K562 (cell line): ENCODE results near the gene TMEM138. TPM values are rescaled to one million over a fixed set of nuclear protein-coding genes. Genes with fewer than 3 reads are reported as not detected.

Source experiments
- CTBP1 ChIP-seq: fragments of 450-650 bp; IDR thresholded peaks from 2 replicates; pipeline ENCODE4 v1.6.1; 2016; ENCODE audit warnings: borderline replicate concordance
- GATA2 ChIP-seq: sonication (generic); formaldehyde crosslinking; IDR thresholded peaks from 2 replicates; pipeline ENCODE4 v1.4.0; 2020; ENCODE audit warnings: mild to moderate bottlenecking, missing genetic modification reagents
- MECOM ChIP-seq: fragments of 250-450 bp; sonication (Bioruptor Pico); IDR thresholded peaks from 2 replicates; pipeline ENCODE4 v1.8.0; 2022; ENCODE audit warnings: inconsistent platforms
- ZBTB17 ChIP-seq: fragments of 450-650 bp; formaldehyde crosslinking; IDR thresholded peaks from 2 replicates; pipeline ENCODE4 v1.4.0; 2020; ENCODE audit warnings: mild to moderate bottlenecking
- polyA plus RNA-seq, 8 experiments: library from polyadenylated mRNA; depleted of rRNA in 4 of 8; stranded (reverse) in 5 of 8; unstranded in 3 of 8; fragments of >200 nt; fragmentation: Nextera tagmentation in 2 of 8; fragmentation: Illumina TruSeq in 1 of 8; extraction: Ambion mirVana in 2 of 8; extraction: Trizol in 1 of 8; gene quantifications; 2 replicates each; pipeline versions ENCODE4 v1.2.1 to v1.2.3, GENCODE V29; 2011 to 2014; ENCODE audit warnings: inconsistent platforms in 1 of 8, missing spikeins in 1 of 8
- total RNA-seq, 7 experiments: library from RNA; depleted of rRNA in 6 of 7; stranded (reverse); fragments of >200 nt in 6 of 7; fragmentation: Illumina TruSeq in 2 of 7; extraction: Trizol in 2 of 7; gene quantifications; 2 replicates each; pipeline versions ENCODE4 v1.2.1 to v1.2.3, GENCODE V29; 2011 to 2021; ENCODE audit warnings: low replicate concordance in 1 of 7
- TF ChIP-seq, protein P1 (sequence below): fragments of 450-650 bp; IDR thresholded peaks from 2 replicates; pipeline ENCODE4 v1.6.1; 2016; ENCODE audit warnings: mild to moderate bottlenecking, moderate library complexity
- TF ChIP-seq, protein P2 (sequence below), 3 experiments: fragments of 200-800 bp in 1 of 3; fragments of 250-450 bp in 1 of 3; fragments of 450-650 bp in 1 of 3; sonication (Bioruptor Pico) in 1 of 3; sonication (Bioruptor generic) in 1 of 3; formaldehyde crosslinking in 1 of 3; IDR thresholded peaks; 2 replicates each; pipeline versions ENCODE4 v1.6.1 to v1.8.0; 2016 to 2022; ENCODE audit warnings: mild to moderate bottlenecking in 2 of 3, missing genetic modification characterization in 2 of 3, missing compliant biosample characterization in 1 of 3, moderate library complexity in 1 of 3
- TF ChIP-seq, protein P3 (sequence below), 2 experiments: IDR thresholded peaks; 2 replicates each; pipeline ENCODE4 v1.6.1; 2011; ENCODE audit warnings: borderline replicate concordance in 1 of 2, control low read depth in 1 of 2, low read depth in 1 of 2, low read length in 1 of 2, mild to moderate bottlenecking in 1 of 2, mixed read lengths in 1 of 2, moderate library complexity in 1 of 2; ENCODE audit not compliant: insufficient read depth in 1 of 2, insufficient read length in 1 of 2, poor library complexity in 1 of 2, severe bottlenecking in 1 of 2; ENCODE audit errors: extremely low read depth in 1 of 2

TMEM138 gene
- total and polyA plus RNA-seq, 9 of the 15 experiments (the other 6 are each of a cell fraction or from before 2014, with no cell fraction given): 23.2 to 168 (median 63.1) TPM

DNA sequence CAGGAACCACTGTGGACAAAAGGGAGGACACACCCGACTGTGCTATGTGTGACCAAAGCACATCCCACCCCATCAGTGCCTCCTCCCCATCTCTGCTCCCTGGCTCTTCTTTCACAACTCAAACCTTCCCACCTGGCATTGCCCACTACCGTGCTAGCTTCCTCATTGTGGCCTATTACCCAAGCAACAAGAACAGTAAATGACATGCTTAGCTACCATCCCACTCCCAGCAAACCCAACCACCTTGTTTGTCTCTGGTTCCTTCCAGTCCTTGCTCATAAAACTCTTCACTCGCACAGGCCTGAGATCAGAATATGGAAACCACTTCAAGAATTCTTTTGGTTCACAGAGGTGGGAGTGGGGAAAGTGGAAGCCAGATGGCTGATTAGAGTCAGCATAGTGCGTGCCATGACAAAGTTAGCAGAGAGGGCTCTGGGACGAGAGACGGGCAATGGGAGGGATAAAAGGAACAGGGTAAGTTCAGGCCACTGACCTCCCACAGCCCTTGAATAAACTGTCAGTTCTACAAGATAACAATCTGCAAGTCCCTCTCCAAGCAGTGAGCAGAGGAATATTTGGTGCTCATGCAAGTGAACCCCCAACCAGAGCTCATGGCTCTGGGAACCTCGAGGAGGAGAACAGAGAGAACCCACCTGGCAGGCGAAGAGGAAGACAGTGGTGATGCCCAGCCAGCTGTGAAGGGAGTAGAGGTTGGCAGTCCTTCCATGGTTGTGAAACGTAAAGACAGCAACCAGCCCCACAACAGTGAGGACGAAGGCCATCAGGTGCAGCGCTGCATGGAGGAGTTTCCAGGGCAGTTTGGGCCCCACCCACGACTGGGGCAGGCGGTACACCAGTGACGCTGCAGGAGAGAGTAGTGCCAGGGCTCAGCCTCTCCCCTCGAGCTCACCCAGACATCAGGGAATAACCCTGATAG lies 8.8 kb upstream of the TMEM138 start (continued):
- TF ChIP-seq, protein P1, sequence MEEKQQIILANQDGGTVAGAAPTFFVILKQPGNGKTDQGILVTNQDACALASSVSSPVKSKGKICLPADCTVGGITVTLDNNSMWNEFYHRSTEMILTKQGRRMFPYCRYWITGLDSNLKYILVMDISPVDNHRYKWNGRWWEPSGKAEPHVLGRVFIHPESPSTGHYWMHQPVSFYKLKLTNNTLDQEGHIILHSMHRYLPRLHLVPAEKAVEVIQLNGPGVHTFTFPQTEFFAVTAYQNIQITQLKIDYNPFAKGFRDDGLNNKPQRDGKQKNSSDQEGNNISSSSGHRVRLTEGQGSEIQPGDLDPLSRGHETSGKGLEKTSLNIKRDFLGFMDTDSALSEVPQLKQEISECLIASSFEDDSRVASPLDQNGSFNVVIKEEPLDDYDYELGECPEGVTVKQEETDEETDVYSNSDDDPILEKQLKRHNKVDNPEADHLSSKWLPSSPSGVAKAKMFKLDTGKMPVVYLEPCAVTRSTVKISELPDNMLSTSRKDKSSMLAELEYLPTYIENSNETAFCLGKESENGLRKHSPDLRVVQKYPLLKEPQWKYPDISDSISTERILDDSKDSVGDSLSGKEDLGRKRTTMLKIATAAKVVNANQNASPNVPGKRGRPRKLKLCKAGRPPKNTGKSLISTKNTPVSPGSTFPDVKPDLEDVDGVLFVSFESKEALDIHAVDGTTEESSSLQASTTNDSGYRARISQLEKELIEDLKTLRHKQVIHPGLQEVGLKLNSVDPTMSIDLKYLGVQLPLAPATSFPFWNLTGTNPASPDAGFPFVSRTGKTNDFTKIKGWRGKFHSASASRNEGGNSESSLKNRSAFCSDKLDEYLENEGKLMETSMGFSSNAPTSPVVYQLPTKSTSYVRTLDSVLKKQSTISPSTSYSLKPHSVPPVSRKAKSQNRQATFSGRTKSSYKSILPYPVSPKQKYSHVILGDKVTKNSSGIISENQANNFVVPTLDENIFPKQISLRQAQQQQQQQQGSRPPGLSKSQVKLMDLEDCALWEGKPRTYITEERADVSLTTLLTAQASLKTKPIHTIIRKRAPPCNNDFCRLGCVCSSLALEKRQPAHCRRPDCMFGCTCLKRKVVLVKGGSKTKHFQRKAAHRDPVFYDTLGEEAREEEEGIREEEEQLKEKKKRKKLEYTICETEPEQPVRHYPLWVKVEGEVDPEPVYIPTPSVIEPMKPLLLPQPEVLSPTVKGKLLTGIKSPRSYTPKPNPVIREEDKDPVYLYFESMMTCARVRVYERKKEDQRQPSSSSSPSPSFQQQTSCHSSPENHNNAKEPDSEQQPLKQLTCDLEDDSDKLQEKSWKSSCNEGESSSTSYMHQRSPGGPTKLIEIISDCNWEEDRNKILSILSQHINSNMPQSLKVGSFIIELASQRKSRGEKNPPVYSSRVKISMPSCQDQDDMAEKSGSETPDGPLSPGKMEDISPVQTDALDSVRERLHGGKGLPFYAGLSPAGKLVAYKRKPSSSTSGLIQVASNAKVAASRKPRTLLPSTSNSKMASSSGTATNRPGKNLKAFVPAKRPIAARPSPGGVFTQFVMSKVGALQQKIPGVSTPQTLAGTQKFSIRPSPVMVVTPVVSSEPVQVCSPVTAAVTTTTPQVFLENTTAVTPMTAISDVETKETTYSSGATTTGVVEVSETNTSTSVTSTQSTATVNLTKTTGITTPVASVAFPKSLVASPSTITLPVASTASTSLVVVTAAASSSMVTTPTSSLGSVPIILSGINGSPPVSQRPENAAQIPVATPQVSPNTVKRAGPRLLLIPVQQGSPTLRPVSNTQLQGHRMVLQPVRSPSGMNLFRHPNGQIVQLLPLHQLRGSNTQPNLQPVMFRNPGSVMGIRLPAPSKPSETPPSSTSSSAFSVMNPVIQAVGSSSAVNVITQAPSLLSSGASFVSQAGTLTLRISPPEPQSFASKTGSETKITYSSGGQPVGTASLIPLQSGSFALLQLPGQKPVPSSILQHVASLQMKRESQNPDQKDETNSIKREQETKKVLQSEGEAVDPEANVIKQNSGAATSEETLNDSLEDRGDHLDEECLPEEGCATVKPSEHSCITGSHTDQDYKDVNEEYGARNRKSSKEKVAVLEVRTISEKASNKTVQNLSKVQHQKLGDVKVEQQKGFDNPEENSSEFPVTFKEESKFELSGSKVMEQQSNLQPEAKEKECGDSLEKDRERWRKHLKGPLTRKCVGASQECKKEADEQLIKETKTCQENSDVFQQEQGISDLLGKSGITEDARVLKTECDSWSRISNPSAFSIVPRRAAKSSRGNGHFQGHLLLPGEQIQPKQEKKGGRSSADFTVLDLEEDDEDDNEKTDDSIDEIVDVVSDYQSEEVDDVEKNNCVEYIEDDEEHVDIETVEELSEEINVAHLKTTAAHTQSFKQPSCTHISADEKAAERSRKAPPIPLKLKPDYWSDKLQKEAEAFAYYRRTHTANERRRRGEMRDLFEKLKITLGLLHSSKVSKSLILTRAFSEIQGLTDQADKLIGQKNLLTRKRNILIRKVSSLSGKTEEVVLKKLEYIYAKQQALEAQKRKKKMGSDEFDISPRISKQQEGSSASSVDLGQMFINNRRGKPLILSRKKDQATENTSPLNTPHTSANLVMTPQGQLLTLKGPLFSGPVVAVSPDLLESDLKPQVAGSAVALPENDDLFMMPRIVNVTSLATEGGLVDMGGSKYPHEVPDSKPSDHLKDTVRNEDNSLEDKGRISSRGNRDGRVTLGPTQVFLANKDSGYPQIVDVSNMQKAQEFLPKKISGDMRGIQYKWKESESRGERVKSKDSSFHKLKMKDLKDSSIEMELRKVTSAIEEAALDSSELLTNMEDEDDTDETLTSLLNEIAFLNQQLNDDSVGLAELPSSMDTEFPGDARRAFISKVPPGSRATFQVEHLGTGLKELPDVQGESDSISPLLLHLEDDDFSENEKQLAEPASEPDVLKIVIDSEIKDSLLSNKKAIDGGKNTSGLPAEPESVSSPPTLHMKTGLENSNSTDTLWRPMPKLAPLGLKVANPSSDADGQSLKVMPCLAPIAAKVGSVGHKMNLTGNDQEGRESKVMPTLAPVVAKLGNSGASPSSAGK: peak; percentile 54
- TF ChIP-seq ZBTB17 (CRISPR knock-in tag): 0 out of 2 replicates have a peak, but pooled peaks have one; percentile 35
- TF ChIP-seq, protein P2, sequence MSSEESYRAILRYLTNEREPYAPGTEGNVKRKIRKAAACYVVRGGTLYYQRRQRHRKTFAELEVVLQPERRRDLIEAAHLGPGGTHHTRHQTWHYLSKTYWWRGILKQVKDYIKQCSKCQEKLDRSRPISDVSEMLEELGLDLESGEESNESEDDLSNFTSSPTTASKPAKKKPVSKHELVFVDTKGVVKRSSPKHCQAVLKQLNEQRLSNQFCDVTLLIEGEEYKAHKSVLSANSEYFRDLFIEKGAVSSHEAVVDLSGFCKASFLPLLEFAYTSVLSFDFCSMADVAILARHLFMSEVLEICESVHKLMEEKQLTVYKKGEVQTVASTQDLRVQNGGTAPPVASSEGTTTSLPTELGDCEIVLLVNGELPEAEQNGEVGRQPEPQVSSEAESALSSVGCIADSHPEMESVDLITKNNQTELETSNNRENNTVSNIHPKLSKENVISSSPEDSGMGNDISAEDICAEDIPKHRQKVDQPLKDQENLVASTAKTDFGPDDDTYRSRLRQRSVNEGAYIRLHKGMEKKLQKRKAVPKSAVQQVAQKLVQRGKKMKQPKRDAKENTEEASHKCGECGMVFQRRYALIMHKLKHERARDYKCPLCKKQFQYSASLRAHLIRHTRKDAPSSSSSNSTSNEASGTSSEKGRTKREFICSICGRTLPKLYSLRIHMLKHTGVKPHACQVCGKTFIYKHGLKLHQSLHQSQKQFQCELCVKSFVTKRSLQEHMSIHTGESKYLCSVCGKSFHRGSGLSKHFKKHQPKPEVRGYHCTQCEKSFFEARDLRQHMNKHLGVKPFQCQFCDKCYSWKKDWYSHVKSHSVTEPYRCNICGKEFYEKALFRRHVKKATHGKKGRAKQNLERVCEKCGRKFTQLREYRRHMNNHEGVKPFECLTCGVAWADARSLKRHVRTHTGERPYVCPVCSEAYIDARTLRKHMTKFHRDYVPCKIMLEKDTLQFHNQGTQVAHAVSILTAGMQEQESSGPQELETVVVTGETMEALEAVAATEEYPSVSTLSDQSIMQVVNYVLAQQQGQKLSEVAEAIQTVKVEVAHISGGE (CRISPR knock-in tag; IDR thresholded peaks at IDR 0.05): 0 out of 6 replicates have a peak, but pooled peaks of 1 of the 3 experiments have one; percentile 45
- TF ChIP-seq GATA2 (CRISPR knock-in tag): peak; percentile 81
- TF ChIP-seq, protein P3, sequence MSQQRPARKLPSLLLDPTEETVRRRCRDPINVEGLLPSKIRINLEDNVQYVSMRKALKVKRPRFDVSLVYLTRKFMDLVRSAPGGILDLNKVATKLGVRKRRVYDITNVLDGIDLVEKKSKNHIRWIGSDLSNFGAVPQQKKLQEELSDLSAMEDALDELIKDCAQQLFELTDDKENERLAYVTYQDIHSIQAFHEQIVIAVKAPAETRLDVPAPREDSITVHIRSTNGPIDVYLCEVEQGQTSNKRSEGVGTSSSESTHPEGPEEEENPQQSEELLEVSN (IDR thresholded peaks at IDR 0.05; ENCODE audit: borderline replicate concordance in 1 of 2, extremely low read depth in 1 of 2, insufficient read depth in 1 of 2, insufficient read length in 1 of 2, low read depth in 1 of 2, low read length in 1 of 2, poor library complexity in 1 of 2, severe bottlenecking in 1 of 2): peak in 1 of 2 experiments; percentile 9
- 0 out of 2 replicates have a peak, but pooled peaks have one; percentile 15 for TF ChIP-seq MECOM (CRISPR knock-in tag)
- 0 out of 2 replicates have a peak, but pooled peaks have one; percentile 56 for TF ChIP-seq CTBP1
